ENCODE results near the gene IL4R.

Gene IL4R

GRCh38 chr16:27361987-27362386 is 48.2 kb downstream of the IL4R start:
- no peak overlapping the region for H3K27ac ChIP-seq (ENCODE audit: low read depth, low read length)
- peaks cover 70% of the 10 kb centered on the region for H3K36me3 ChIP-seq (ENCODE audit: control insufficient read depth, low read length)

GRCh38 chr16:27362570-27363245 is 48.9 kb downstream of the IL4R start:
- Histone ChIP-seq H3K9me2 (replicated peaks; ENCODE audit: control insufficient read depth, low read length) (no peaks in the 10 kb centered on the region), H3F3A (ENCODE audit: control insufficient read depth, insufficient read depth) (peaks cover 34% of the 10 kb centered on the region), H3K4me2 (ENCODE audit: low read length) (no peak overlapping the region), H3K79me2 (ENCODE audit: control insufficient read depth, low read length) (no peaks in the 10 kb centered on the region), H3K27me3 (ENCODE audit: control insufficient read depth, low read length) (peaks cover 3% of the 10 kb centered on the region; the same call in 1 of the 2 replicates), H3K4me1 (ENCODE audit: control insufficient read depth, low read length) (peaks cover 21% of the 10 kb centered on the region), H3K36me3 (ENCODE audit: control insufficient read depth, low read length) (peaks cover 66% of the 10 kb centered on the region), H3K9me3 (ENCODE audit: control insufficient read depth, insufficient read depth, low read length) (no peaks in the 10 kb centered on the region), H4K20me1 (ENCODE audit: control insufficient read depth, insufficient read depth, low read depth, low read length) (peaks cover 6% of the 10 kb centered on the region; the same call in 1 of the 2 replicates), H3K4me3 (ENCODE audit: low read length) (no peak overlapping the region), H3K27ac (ENCODE audit: low read depth, low read length) (no peak overlapping the region)
- TF ChIP-seq CTCF (IDR thresholded peaks at IDR 0.05; ENCODE audit: low read depth, low read length, poor library complexity, severe bottlenecking) (no peak), EZH2phosphoT487 (IDR thresholded peaks at IDR 0.05; ENCODE audit: borderline replicate concordance, low read length) (no peak)

More at GRCh38 chr16:27361987-27362386, 48.2 kb downstream of the IL4R start:
- TF ChIP-seq CTCF (IDR thresholded peaks at IDR 0.05; ENCODE audit: low read depth, low read length, poor library complexity, severe bottlenecking): no peak
- no peak for TF ChIP-seq EZH2phosphoT487 (IDR thresholded peaks at IDR 0.05; ENCODE audit: borderline replicate concordance, low read length)
- Histone ChIP-seq H3K9me2 (replicated peaks; ENCODE audit: control insufficient read depth, low read length) (no peaks in the 10 kb centered on the region), H3F3A (ENCODE audit: control insufficient read depth, insufficient read depth) (peaks cover 28% of the 10 kb centered on the region), H4K20me1 (ENCODE audit: control insufficient read depth, insufficient read depth, low read depth, low read length) (peaks cover 6% of the 10 kb centered on the region; the same call in 1 of the 2 replicates), H3K79me2 (ENCODE audit: control insufficient read depth, low read length) (no peaks in the 10 kb centered on the region), H3K27me3 (ENCODE audit: control insufficient read depth, low read length) (peaks cover 3% of the 10 kb centered on the region; the same call in 1 of the 2 replicates), H3K4me3 (ENCODE audit: low read length) (no peak overlapping the region), H3K4me2 (ENCODE audit: low read length) (no peak overlapping the region), H3K4me1 (ENCODE audit: control insufficient read depth, low read length) (peaks cover 14% of the 10 kb centered on the region), H3K9me3 (ENCODE audit: control insufficient read depth, insufficient read depth, low read length) (no peaks in the 10 kb centered on the region)

- H3K27ac ChIP-seq (ENCODE audit: low read depth, low read length): no peak overlapping the region
- peaks cover 61% of the 10 kb centered on the region for H3K36me3 ChIP-seq (ENCODE audit: control insufficient read depth, low read length)
- no peaks in the 10 kb centered on the region for H3K9me2 ChIP-seq (replicated peaks; ENCODE audit: control insufficient read depth, low read length)
- no peak overlapping the region for H3K4me3 ChIP-seq (ENCODE audit: low read length)
- H3F3A ChIP-seq (ENCODE audit: control insufficient read depth, insufficient read depth): peaks cover 35% of the 10 kb centered on the region
- H4K20me1 ChIP-seq (ENCODE audit: control insufficient read depth, insufficient read depth, low read depth, low read length): peaks cover 6% of the 10 kb centered on the region; the same call in 1 of the 2 replicates
- peaks cover 3% of the 10 kb centered on the region; the same call in 1 of the 2 replicates for H3K27me3 ChIP-seq (ENCODE audit: control insufficient read depth, low read length)
- H3K9me3 ChIP-seq (ENCODE audit: control insufficient read depth, insufficient read depth, low read length): no peaks in the 10 kb centered on the region
- H3K4me2 ChIP-seq (ENCODE audit: low read length): no peak overlapping the region
- H3K79me2 ChIP-seq (ENCODE audit: control insufficient read depth, low read length): no peaks in the 10 kb centered on the region
- TF ChIP-seq CTCF (IDR thresholded peaks at IDR 0.05; ENCODE audit: low read depth, low read length, poor library complexity, severe bottlenecking): no peak
- no peak for TF ChIP-seq EZH2phosphoT487 (IDR thresholded peaks at IDR 0.05; ENCODE audit: borderline replicate concordance, low read length)
- peaks cover 26% of the 10 kb centered on the region for H3K4me1 ChIP-seq (ENCODE audit: control insufficient read depth, low read length)
Observed at GRCh38 chr16:27363246-27363632, 49.5 kb downstream of the IL4R start.

All from DOHH2 (cell line).